ENCODE results near the gene MYNN.
"Not testable (repeated sequence)": the region's sequence is repeated elsewhere in the genome, so short reads cannot be mapped to it uniquely, and the experiment has no call there.

MYNN gene
- total RNA-seq = 8.0 to 24.8 (median 17.1) reads per million in 18 experiments

DNA sequence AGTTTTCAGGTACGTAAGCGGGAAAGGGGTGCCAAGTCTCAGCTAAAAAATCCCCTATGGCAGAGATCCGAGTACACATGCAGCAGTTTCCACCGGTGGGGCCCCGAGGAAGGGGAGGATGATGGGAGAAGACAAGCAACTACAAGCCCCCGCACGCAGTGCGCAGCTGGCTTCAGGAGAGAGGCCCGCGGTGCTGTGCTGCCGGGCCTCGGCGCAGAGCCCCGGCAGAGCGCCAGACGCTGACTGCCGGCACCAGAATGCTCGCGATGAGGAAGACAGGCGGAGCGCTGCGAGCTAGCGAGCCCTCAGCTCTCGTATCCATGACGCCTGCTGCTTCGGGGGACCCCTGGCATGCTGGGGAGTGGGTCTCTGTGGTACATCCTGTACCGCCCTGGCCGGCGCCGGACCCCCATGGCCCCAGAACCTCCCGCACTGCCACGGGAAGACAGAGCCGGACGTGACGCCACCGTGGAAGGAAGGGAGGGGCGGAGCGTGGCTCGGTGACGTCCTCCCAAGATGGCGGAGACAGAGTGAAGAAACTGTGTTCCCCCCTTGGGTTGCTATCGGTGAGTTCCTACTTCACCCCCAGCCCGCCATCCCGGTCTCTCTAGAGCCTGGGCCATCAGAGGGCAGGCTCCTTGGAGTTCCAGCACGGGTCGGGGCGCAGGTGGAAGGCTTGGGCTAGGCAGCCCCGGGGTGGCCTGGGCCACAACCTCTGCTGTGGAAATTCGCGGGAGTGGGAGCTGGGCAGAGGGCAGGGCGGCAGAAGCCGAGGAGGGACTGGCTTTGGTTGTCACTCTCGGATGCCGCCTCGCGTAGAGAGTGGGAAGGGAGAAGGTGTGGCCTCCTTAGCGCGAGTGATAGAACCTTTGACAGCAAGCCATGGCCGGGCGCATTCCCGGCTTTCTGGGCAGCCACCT, at the start of gene MYNN:
TSS of gene MYNN (plus strand) at position 500 of the 920 bp plus-strand sequence. CDS start 900 bp downstream, outside the sequence.
- peak; percentile 91 to 92 for DNase-seq

- DNase-seq = not testable (repeated sequence)
These were observed 41.3 kb upstream of the MYNN start for GRCh38 chr3:169731857-169732256.

DNA sequence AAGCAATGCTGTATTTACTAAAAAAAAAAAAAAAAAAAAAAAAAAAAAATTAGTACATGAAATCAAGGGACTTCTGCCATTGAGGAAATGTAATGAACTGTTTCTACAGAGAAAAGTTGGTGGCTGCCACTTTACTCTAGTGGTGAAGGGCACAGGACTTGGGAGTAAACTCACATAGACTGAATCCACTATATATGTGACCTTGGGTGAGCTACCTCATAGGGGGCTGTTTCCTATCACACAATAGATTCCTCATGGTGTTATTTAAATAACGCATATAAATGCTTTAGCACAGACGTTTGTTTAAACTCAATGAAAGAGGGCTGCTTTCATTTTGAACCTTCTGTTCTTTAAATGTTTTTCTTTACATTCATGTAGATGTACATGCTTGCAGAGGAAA, 34.1 kb upstream of the MYNN start:
- no peak for DNase-seq

- no peak for DNase-seq
These were observed 28.7 kb upstream of the MYNN start for GRCh38 chr3:169744366-169745054.

DNA sequence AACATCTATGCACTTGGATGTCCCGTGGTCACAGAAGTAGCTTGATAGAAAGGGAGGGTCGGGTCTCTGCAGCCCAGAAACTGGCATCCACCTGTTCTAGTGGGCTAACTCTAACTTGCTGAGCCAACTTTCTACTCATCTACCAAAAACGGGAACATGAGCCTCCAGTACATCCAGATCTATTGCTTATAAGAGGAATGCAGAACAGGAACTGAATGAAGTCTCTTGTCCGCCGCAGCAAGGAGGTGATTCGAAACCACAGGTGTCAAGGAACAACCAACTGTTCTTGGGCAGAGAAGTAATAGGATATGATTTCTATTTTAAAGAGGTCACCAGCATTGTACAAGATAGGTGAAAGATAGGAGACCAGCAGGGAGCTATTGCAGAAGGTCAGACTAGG, 26.3 kb upstream of the MYNN start:
- DNase-seq = peak in 1 of 2 donors; percentile 5

GRCh38 chr3:169748670-169749069, 24.5 kb upstream of the MYNN start:
- DNase-seq = no peak

- DNase-seq = no peak
These were observed 22.5 kb upstream of the MYNN start for GRCh38 chr3:169750665-169751064.

- no peak for DNase-seq
These were observed 21.3 kb upstream of the MYNN start for GRCh38 chr3:169751875-169752274.

GRCh38 chr3:169754711-169755110, 18.5 kb upstream of the MYNN start:
- DNase-seq = no peak

DNA sequence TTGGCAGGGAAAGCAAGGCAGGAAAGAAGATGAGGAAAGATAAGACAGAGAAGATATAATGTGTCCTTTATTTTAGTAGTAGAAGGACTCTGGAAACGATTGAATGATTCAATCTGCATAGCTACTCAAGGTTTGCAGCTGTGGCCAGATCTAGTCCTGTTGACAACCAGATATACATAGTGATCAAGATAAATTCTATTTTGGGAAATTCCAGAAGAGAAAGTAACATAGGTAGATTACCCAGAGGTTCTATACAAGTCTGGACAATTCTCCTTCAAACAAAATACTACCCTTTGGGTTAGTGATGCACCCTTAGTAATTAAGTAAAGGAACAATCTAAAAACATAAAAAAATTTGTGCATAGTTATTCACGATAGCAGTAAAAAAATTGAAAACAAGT, 17.7 kb upstream of the MYNN start:
- no peak for DNase-seq

GRCh38 chr3:169758359-169758994, 14.7 kb upstream of the MYNN start:
- DNase-seq = no peak

GRCh38 chr3:169759256-169759655, 13.9 kb upstream of the MYNN start:
- DNase-seq = peak in 1 of 2 donors; percentile 12

DNA sequence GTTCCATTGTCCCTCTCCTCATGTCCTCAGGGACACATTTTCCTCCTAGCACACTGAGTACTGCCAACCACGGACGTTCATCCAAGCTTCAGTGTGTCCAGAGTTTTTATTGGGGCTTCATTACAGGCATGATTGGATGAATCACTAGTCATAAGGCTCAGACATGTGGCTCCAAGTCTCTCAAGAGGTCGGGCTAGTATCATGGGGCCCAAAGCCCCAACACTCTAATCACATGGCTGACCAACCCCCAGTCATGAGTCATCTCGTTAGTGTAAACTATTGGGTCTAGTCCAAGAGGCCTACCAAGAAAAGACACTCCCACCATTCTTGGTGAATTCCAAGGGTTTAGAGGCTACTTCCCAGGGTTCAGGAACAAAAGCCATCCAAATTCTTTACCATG, 12.7 kb upstream of the MYNN start:
- peak in 1 of 2 donors; percentile 9 for DNase-seq

DNA sequence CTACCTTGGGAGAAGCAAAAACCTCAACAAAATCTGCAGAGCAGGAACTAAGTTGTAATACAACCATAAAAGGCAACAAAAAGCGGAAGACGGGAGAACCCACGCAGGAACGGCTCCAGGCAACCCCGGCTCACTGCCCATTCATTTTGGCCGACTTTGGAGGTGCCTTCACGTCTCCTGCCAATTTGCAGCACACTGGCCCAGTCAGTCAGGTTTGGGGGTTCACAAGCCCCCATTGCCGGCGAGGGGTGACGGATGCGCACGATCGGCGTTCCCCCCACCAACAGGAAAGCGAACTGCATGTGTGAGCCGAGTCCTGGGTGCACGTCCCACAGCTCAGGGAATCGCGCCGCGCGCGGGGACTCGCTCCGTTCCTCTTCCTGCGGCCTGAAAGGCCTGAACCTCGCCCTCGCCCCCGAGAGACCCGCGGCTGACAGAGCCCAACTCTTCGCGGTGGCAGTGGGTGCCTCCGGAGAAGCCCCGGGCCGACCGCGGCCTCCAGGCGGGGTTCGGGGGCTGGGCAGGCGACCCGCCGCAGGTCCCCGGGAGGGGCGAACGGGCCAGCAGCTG, 8.8 kb upstream of the MYNN start:
- DNase-seq = peak; percentile 84 to 88

- peak; percentile 84 to 91 for DNase-seq
These were observed 8.1 kb upstream of the MYNN start, which contains the start of gene TERC for GRCh38 chr3:169764882-169765612. TSS of gene TERC (minus strand) at chr3:169765060.

DNA sequence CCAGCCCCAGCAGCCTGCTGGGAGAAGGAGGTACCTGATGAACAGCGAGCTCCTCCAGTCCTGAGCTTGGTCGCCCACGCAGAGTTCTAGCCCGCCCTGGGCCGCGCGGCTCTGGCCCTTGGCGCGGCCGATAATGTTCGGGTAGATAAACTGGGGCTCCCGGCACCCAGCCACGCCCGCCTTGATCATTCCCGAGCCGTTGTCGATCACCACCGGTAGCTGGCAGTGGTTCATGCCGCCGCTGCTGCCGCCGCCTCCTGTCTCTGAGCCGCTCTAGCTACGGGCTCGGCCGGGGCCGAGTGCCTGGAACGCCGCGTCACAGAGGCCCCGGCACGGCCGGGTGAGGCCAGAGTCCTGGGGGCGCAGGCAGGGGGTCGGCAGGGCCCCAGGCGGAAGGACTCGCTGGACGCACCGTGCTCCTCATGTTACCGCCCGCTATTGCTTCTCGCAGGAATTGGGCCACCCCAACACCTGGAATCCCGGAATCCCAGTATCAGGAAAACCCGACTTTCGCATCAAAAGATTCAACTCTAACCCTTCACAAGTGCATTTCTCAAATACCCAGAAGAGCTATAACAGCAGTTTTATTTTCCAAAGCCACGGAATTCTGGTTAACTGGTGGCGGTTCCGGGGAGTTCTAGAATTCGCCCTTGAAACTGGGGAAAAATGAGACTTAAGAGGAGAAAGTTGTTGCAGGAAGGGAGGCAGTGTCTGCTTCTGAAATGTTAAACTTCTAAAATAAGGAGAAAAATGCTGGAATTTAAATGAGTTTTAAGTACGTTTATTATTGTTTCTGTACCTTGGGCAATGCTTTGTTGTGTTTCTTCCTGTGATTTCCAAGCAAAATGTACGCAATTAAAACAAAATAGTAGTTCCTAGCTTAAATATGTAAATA, 3.7 kb upstream of the MYNN start, which contains the start of gene ACTRT3:
TSS of gene ACTRT3 (minus strand) at position 275 of the 895 bp plus-strand sequence. CDS start at position 234, 41 bp downstream.
- peak; percentile 59 to 73 for DNase-seq

- DNase-seq = peak; percentile 78 to 88
These were observed 1.5 kb upstream of the MYNN start for GRCh38 chr3:169771497-169772304.

DNA sequence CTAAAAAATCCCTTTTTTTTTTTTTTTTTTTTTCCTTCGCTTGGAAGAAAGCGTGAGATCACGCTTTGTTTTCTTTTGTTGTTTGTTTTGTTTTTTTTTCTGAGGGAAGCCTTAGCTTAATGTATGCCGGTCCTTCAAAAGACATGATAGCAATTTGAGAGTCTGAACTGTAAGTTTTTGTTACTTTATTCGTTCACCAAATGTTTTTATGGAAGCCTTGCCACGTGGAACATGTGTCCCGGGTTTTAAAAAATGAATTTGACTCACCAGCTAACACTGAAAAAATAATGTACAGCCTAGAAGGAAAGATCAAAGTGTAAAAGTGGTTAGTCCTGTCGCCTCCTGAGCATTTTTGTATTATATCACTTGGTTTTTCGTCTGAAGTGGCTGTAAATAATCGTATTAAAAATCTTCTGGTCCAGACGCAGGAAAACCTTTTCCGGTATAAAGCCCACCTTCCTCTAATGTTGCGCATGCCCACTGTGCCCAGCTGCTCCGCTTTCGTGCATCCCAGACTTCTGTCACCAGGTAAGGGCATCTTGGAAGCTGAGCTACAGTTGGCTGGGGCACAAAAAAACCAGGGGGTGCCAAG, 795 bp upstream of the MYNN start:
- DNase-seq = peak; percentile 55 to 68

GRCh38 chr3:169774186-169774585, 990 bp downstream of the MYNN start:
- DNase-seq = no peak

Measured in inflammatory macrophage (primary cell).